A549 (cell line): Measurements from ENCODE around the gene DOCK1. TPM values are rescaled to one million over a fixed set of nuclear protein-coding genes. Genes with fewer than 3 reads are reported as not detected.

ENCODE experiments used
- ATAC-seq, 2 experiments: fragments of 200-7000 bp in 1 of 2; fragments of >200 bp in 1 of 2; cut with Nextera tagmentation in 1 of 2; cut with Tn5 transposase in 1 of 2; 3 replicates each; pipeline versions ENCODE4 v1.8.0 to v1.9.1; 2018 to 2020; ENCODE audit warnings: mild to moderate bottlenecking in 1 of 2, moderate library complexity in 1 of 2
- CTCF ChIA-PET: fragments of 300-600 bp; sonication (Branson Sonifier 250); formaldehyde crosslinking; extraction: SDS; loops from one replicate; lab custom pipeline; 2021; ENCODE audit warnings: antibody characterized with exemption, inconsistent platforms; lab: Yijun Ruan, JAX
- POLR2A ChIA-PET: fragments of 350-600 bp; formaldehyde crosslinking; extraction: SDS; loops from one replicate; lab custom pipeline; 2021; ENCODE audit warnings: antibody characterized with exemption, inconsistent platforms; lab: Yijun Ruan, JAX
- DNase-seq, 2 experiments: peaks; one replicate each; pipeline versions ENCODE4 v3.0.0 to v3.0.0-alpha.2; 2011 to 2016; ENCODE audit warnings: low read depth in 1 of 2, low spot score in 1 of 2
- FAIRE-seq: peaks from 2 replicates; lab custom pipeline; 2011; peaks lifted over from hg19 to GRCh38; lab: Jason Lieb, UNC
- H3K27ac ChIP-seq, 2 experiments: fragments of >200 bp; sonication (Bioruptor Twin); formaldehyde crosslinking; 3 replicates each; pipeline ENCODE4 v1.5.1; 2016 to 2017
- H3K4me1 ChIP-seq: fragments of >200 bp; sonication (Bioruptor Twin); formaldehyde crosslinking; 3 replicates; pipeline ENCODE4 v1.6.1; 2016
- H3K4me2 ChIP-seq: fragments of >200 bp; sonication (Bioruptor Twin); formaldehyde crosslinking; 3 replicates; pipeline ENCODE4 v1.6.1; 2016
- H3K4me3 ChIP-seq: fragments of >200 bp; sonication (Bioruptor Twin); formaldehyde crosslinking; 3 replicates; pipeline ENCODE4 v1.5.1; 2016
- H3K9me3 ChIP-seq: fragments of >200 bp; sonication (Bioruptor Twin); formaldehyde crosslinking; 3 replicates; pipeline ENCODE4 v1.6.1; 2016
- BCL3 ChIP-seq: fragments of >200 bp; sonication (Bioruptor Twin); formaldehyde crosslinking; IDR thresholded peaks from 3 replicates; pipeline ENCODE4 v1.6.1; 2016
- CEBPB ChIP-seq, 2 experiments: fragments of >200 bp in 1 of 2; sonication (Bioruptor Twin) in 1 of 2; formaldehyde crosslinking in 1 of 2; IDR thresholded peaks; 2 replicates each; pipeline ENCODE4 v1.6.1; 2012 to 2016
- CHD4 ChIP-seq: fragments of 200-600 bp; sonication (generic); IDR thresholded peaks from 2 replicates; pipeline ENCODE4 v1.6.1; 2016; ENCODE audit warnings: antibody characterized with exemption, mild to moderate bottlenecking, borderline replicate concordance
- CTCF ChIP-seq: fragments of >200 bp; sonication (Bioruptor Twin); formaldehyde crosslinking; IDR thresholded peaks from 3 replicates; pipeline ENCODE4 v1.5.1; 2016
- EP300 ChIP-seq, 2 experiments: fragments of >200 bp; sonication (Bioruptor Twin); formaldehyde crosslinking; IDR thresholded peaks; 2 replicates in 1 of 2; 3 replicates in 1 of 2; pipeline ENCODE4 v1.6.1; 2016 to 2017
- FOSL2 ChIP-seq, 2 experiments: fragments of 450-650 bp in 1 of 2; fragments of >200 bp in 1 of 2; sonication (Bioruptor Twin) in 1 of 2; formaldehyde crosslinking; IDR thresholded peaks; 2 replicates each; pipeline versions ENCODE4 v1.5.0 to v1.6.1; 2016 to 2020; ENCODE audit warnings: mild to moderate bottlenecking in 1 of 2, moderate library complexity in 1 of 2
- GATA3 ChIP-seq: IDR thresholded peaks from 2 replicates; pipeline ENCODE4 v1.6.1; 2012; ENCODE audit warnings: borderline replicate concordance
- HDAC2 ChIP-seq: fragments of 200-600 bp; sonication (generic); IDR thresholded peaks from 2 replicates; pipeline ENCODE4 v1.6.1; 2016
- KDM5A ChIP-seq: fragments of 200-600 bp; sonication (generic); IDR thresholded peaks from 2 replicates; pipeline ENCODE4 v1.6.1; 2016; ENCODE audit warnings: antibody characterized with exemption, mild to moderate bottlenecking
- MAX ChIP-seq: IDR thresholded peaks from 2 replicates; pipeline ENCODE4 v1.6.1; 2012
- PHF8 ChIP-seq: fragments of 200-600 bp; sonication (generic); IDR thresholded peaks from 2 replicates; pipeline ENCODE4 v1.6.1; 2016; ENCODE audit warnings: low read depth, mild to moderate bottlenecking, antibody characterized with exemption, moderate library complexity, borderline replicate concordance
- POLR2A ChIP-seq: IDR thresholded peaks from 2 replicates; pipeline ENCODE4 v1.6.1; 2012; ENCODE audit warnings: mild to moderate bottlenecking, low read length
- POLR2AphosphoS2 ChIP-seq: conservative IDR thresholded peaks from 2 replicates; pipeline ENCODE4 v1.6.1; 2012; ENCODE audit warnings: low read length, improper control_type of control experiment, inconsistent platforms
- RAD21 ChIP-seq, 2 experiments: fragments of >200 bp in 1 of 2; sonication (Bioruptor Twin) in 1 of 2; formaldehyde crosslinking in 1 of 2; IDR thresholded peaks in 1 of 2; conservative IDR thresholded peaks in 1 of 2; 2 replicates in 1 of 2; 3 replicates in 1 of 2; pipeline ENCODE4 v1.6.1; 2012 to 2018; ENCODE audit warnings: inconsistent platforms in 1 of 2
- RARB ChIP-seq: fragments of 250-450 bp; sonication (Bioruptor Pico); IDR thresholded peaks from 2 replicates; pipeline ENCODE4 v1.8.0; 2021; ENCODE audit warnings: mild to moderate bottlenecking, moderate library complexity
- RFX5 ChIP-seq: fragments of 450-650 bp; IDR thresholded peaks from 2 replicates; pipeline ENCODE4 v1.7.1; 2014; ENCODE audit warnings: antibody characterized with exemption, mild to moderate bottlenecking, moderate library complexity
- SMC3 ChIP-seq: fragments of >200 bp; sonication (Bioruptor Twin); formaldehyde crosslinking; IDR thresholded peaks from 3 replicates; pipeline ENCODE4 v1.6.1; 2018; ENCODE audit warnings: inconsistent platforms
- TFCP2L1 ChIP-seq: fragments of 250-450 bp; sonication (Bioruptor Pico); IDR thresholded peaks from 2 replicates; pipeline ENCODE4 v1.5.0; 2021; ENCODE audit warnings: mild to moderate bottlenecking
- TP53 ChIP-seq: fragments of 250-450 bp; sonication (Bioruptor Pico); IDR thresholded peaks from 2 replicates; pipeline ENCODE4 v1.5.0; 2021; ENCODE audit warnings: mild to moderate bottlenecking, moderate library complexity
- USF2 ChIP-seq: fragments of 450-650 bp; IDR thresholded peaks from 2 replicates; pipeline ENCODE4 v1.6.1; 2014; ENCODE audit warnings: antibody characterized with exemption
- ZC3H11A ChIP-seq: fragments of 450-650 bp; IDR thresholded peaks from 2 replicates; pipeline ENCODE4 v1.6.1; 2014; ENCODE audit warnings: antibody characterized with exemption, mild to moderate bottlenecking
- ZFP36 ChIP-seq: fragments of 450-650 bp; IDR thresholded peaks from 2 replicates; pipeline ENCODE4 v1.6.1; 2014; ENCODE audit warnings: borderline replicate concordance; ENCODE audit not compliant: partially characterized antibody
- WGBS: methylation state at CpG from one replicate; pipeline ENCODE4 v1.1.6; 2017; ENCODE audit errors: missing lambda C conversion rate; 5-methylcytosine and 5-hydroxymethylcytosine counted together
- polyA plus RNA-seq, 4 experiments: library from polyadenylated mRNA; depleted of rRNA in 3 of 4; stranded (reverse); fragments of >200 nt; fragmentation: RNase III in 1 of 4; extraction: RNeasy Plus Mini Kit Qiagen cat#74134 plus additional on column Dnase treatment in 1 of 4; gene quantifications; 2 replicates in 3 of 4; 3 replicates in 1 of 4; pipeline ENCODE4 v1.2.3, GENCODE V29; 2011 to 2017
- TF ChIP-seq, protein P1 (sequence below): fragments of 150-350 bp; IDR thresholded peaks from 2 replicates; pipeline ENCODE4 v1.6.1; 2014; ENCODE audit warnings: low read depth, mild to moderate bottlenecking, low read length
- TF ChIP-seq, protein P2 (sequence below): fragments of 250-450 bp; sonication (Bioruptor Pico); IDR thresholded peaks from 2 replicates; pipeline ENCODE4 v1.5.0; 2021; ENCODE audit warnings: mild to moderate bottlenecking, moderate library complexity, borderline replicate concordance

The DOCK1 gene
- polyA plus RNA-seq, 2 of the 4 experiments (the other 2 are of a cell fraction): 22.6 to 28.2 TPM

DNA sequence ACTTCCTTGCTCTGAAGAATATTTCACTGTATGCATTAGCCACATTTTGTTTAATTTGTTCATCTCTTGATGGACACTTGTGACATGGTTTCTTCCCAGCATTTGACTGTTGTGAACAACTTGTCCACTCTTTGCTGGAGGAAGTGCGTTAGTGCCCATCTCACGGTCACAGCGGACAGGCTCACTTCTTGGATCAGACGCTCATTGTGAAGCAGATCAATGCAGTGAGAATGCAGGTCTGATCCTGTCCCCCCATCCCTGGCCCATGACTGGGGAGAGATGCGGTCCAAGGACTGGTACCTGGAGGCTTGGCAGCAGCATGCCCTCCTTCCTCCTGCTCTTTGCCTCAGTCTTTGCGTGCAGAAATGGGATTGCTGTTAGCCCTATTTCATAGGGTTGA is 41.5 kb downstream of the DOCK1 start:
- Histone ChIP-seq H3K27ac (no peak overlapping the region), H3K4me1 (no peaks in the 10 kb centered on the region), H3K4me2 (no peak overlapping the region), H3K4me3 (no peak overlapping the region), H3K9me3 (peaks cover 17% of the 10 kb centered on the region)
- WGBS: 96% methylated on average over 6 of the region's 6 CpGs
- CTCF ChIA-PET: no interaction called here
- DNase-seq (no peak), ATAC-seq (no peak), FAIRE-seq (no peak)
- POLR2A ChIA-PET: no interaction called here
- TF ChIP-seq, protein P1, sequence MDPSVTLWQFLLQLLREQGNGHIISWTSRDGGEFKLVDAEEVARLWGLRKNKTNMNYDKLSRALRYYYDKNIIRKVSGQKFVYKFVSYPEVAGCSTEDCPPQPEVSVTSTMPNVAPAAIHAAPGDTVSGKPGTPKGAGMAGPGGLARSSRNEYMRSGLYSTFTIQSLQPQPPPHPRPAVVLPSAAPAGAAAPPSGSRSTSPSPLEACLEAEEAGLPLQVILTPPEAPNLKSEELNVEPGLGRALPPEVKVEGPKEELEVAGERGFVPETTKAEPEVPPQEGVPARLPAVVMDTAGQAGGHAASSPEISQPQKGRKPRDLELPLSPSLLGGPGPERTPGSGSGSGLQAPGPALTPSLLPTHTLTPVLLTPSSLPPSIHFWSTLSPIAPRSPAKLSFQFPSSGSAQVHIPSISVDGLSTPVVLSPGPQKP: no peak
- TF ChIP-seq CEBPB (IDR thresholded peaks at IDR 0.05) (no peak), FOSL2 (IDR thresholded peaks at IDR 0.05) (no peak), FOSL2 (CRISPR knock-in tag; IDR thresholded peaks at IDR 0.05) (no peak), HDAC2 (no peak), RARB (CRISPR knock-in tag) (no peak), TFCP2L1 (CRISPR knock-in tag) (no peak), ZC3H11A (no peak), SMC3 (no peak), TP53 (CRISPR knock-in tag) (no peak), CTCF (no peak), BCL3 (no peak)
- TF ChIP-seq, protein P2, sequence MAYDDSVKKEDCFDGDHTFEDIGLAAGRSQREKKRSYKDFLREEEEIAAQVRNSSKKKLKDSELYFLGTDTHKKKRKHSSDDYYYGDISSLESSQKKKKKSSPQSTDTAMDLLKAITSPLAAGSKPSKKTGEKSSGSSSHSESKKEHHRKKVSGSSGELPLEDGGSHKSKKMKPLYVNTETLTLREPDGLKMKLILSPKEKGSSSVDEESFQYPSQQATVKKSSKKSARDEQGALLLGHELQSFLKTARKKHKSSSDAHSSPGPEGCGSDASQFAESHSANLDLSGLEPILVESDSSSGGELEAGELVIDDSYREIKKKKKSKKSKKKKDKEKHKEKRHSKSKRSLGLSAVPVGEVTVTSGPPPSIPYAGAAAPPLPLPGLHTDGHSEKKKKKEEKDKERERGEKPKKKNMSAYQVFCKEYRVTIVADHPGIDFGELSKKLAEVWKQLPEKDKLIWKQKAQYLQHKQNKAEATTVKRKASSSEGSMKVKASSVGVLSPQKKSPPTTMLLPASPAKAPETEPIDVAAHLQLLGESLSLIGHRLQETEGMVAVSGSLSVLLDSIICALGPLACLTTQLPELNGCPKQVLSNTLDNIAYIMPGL (CRISPR knock-in tag): no peak

GRCh38 chr10:126948355-126949160 is 43.3 kb downstream of the DOCK1 start:
- Histone ChIP-seq H3K4me2 (no peak overlapping the region), H3K9me3 (peaks cover 22% of the 10 kb centered on the region), H3K4me3 (no peak overlapping the region), H3K27ac (no peak overlapping the region), H3K4me1 (no peaks in the 10 kb centered on the region)
- POLR2A ChIA-PET: no interaction called here
- no peak for FAIRE-seq
- CTCF ChIA-PET: no interaction called here
- no peak for ATAC-seq
- DNase-seq: no peak
- 93% methylated on average over 13 of the region's 13 CpGs for WGBS
- TF ChIP-seq PHF8 (no peak), KDM5A (no peak), MAX (no peak), POLR2AphosphoS2 (no peak), CTCF (no peak), ZFP36 (no peak), EP300 (IDR thresholded peaks at IDR 0.05) (no peak), RFX5 (no peak), CEBPB (IDR thresholded peaks at IDR 0.05) (no peak), USF2 (no peak), CHD4 (no peak), HDAC2 (no peak), RAD21 (conservative IDR thresholded peaks at IDR 0.05 in 1 of 2, IDR thresholded peaks at IDR 0.05 in 1 of 2) (no peak), GATA3 (no peak), POLR2A (no peak)
- TF ChIP-seq, protein P2 (CRISPR knock-in tag): no peak
